ENCODE measurements around the gene CSHL1.

GRCh38 chr17:63928966-63929695, 18.1 kb upstream of the CSHL1 start:
- TF ChIP-seq POLR2A (IDR thresholded peaks at IDR 0.05) = no peak
- TF ChIP-seq, protein P1, sequence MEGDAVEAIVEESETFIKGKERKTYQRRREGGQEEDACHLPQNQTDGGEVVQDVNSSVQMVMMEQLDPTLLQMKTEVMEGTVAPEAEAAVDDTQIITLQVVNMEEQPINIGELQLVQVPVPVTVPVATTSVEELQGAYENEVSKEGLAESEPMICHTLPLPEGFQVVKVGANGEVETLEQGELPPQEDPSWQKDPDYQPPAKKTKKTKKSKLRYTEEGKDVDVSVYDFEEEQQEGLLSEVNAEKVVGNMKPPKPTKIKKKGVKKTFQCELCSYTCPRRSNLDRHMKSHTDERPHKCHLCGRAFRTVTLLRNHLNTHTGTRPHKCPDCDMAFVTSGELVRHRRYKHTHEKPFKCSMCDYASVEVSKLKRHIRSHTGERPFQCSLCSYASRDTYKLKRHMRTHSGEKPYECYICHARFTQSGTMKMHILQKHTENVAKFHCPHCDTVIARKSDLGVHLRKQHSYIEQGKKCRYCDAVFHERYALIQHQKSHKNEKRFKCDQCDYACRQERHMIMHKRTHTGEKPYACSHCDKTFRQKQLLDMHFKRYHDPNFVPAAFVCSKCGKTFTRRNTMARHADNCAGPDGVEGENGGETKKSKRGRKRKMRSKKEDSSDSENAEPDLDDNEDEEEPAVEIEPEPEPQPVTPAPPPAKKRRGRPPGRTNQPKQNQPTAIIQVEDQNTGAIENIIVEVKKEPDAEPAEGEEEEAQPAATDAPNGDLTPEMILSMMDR (IDR thresholded peaks at IDR 0.05) = no peak
